ENCODE measurements around the gene SEC24D.

The SEC24D gene

GRCh38 chr4:118752551-118752950, 83.4 kb downstream of the SEC24D start:
- DNase-seq, result no peak

DNA sequence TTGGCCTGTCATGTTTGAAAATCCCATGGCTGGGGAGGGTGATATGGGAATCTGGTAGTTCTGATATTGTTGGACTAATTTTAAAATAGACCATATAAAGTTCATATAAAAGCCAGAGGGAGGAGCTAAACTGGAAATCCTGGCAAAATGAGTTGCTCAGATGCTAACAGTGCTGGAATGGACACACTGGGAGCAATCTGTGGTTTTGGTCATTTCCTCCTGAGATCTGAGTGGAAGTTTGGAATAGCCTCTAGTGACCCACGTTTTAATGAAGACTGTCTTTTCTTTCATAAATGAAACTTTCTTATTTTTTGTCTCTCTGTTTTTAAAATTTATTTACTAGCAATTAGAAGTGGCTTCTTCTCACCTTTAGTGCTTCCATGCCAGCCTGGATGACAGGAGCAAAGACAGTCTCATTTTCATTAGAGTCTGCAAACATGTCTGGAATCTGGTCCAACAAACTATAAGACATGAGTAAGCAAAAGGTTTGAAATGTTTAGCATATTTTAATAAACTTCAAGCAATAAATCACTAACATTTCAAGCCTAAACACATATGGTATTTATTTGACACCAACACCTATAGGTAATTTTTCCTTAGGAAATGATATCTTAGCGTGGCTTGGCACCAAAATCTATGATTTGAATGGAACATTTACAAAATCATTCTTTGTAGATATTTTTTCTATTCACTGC, 84.2 kb downstream of the SEC24D start:
- no peak for ATAC-seq
- no peak for DNase-seq

More at GRCh38 chr4:118752551-118752950, 83.4 kb downstream of the SEC24D start:
- no peak for ATAC-seq

DNA sequence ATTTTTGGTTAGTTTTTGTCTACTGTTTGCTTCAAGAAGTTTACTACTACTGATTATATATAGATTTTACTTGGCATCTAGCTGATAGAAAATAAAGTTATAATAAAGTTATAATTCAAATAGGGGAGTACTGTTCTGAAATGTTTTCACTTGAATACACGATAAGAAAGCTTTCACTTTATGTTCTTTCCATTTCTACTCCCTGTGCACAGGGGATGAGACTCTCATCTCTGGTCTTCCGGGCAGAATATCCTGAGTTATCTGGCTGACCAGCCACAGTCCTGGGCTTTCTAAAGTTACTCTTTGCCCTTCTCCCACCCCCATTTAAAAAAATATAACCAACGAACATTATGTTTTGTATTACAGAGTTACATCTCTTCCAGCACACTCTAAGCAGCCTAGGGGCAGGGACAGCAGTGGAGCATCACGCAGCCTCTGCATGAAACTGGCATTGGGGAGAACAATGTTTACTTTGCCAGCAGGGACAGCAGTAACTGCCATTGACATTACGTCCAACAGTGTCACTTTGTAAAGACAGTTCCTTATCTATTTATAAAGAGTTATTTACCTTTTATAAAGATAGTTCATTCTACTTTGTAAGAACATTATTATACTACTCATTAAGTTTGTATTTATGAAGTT, 86.5 kb downstream of the SEC24D start:
- ATAC-seq, result no peak
- no peak for DNase-seq

DNA sequence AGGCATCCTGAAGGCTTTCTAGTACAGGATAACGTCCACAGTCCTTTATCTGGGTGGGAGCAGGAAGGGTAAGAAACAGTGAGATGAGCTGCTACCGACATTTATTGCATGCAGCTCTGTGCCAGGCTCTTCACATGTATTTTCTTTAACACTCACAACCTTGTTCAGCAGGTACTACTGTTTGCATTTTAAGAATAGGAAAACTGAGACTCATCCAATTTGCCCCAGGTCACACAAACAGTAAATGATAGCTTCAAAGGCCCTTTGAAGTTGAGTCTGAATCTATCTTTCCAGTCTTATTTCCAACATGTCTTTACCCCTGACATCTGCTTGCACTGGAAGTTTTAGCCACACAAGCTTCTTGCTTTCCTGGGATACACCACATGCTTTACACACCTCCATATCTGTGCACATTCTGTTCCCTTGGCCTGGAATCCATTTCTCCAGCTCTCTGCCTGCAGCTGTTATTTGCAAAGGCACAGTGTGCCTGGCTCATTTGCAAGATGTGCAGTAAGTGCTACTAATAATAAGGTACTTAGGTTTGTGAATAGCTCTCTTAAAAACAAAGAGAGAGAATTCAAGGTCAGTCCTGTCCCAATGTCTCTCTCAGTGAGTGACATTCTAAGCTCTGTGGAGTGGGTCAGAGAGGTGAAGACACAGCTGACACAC, 89.5 kb downstream of the SEC24D start:
- ATAC-seq (no peak), DNase-seq (no peak)

- DNase-seq, result no peak
- ATAC-seq, result no peak
Observed at GRCh38 chr4:118745357-118745756, 90.6 kb downstream of the SEC24D start.

- DNase-seq, result no peak
Observed at GRCh38 chr4:118743867-118744266, 92.1 kb downstream of the SEC24D start.

GRCh38 chr4:118742050-118742449, 93.9 kb downstream of the SEC24D start:
- DNase-seq, result no peak
- no peak for ATAC-seq

More at GRCh38 chr4:118743867-118744266, 92.1 kb downstream of the SEC24D start:
- no peak for ATAC-seq

DNA sequence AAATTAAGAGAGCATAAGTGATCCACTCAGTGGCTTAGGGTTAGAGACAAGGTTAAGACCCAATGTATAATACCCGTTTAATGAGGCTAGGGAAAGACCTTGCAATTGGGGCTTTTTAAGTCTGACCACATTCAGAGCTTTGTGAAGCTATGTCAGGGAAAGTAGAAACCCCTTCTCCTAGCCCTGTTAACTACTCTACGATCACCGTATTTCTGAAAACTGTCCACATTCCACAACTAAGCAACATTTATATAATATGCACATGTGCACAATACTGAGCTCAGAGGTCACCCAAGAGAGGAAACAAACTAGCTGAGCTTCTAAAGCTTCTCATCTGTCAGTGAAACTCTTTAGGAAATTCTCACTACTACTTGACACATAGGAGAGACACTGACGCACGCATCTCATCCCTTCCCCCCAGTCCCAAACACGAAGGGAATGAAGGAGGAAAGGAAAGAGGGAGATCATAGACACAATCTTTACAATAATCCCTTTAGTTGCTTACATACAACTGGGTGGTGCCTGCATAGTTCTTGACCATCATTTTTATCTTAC, 94.5 kb downstream of the SEC24D start:
- ATAC-seq (no peak), DNase-seq (no peak)

DNA sequence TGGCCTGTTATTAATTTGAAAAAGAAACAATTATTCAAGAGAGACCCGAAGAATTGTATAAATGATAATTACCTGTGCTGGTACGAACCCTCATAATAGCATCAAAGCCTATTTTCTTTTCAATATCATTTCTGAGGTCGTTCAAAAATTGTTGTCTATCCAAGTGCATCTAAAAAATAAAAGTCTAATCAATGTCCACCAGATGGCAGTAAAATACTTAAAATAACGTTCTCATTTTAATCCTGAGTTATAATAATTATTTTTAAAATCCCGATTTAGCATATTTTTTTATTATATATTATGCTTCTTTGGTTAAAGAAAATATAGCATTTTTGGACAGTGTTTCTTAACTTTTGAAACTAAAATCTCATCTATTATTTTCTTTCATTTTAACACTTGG, 95.1 kb downstream of the SEC24D start:
- DNase-seq (no peak), ATAC-seq (no peak)

DNA sequence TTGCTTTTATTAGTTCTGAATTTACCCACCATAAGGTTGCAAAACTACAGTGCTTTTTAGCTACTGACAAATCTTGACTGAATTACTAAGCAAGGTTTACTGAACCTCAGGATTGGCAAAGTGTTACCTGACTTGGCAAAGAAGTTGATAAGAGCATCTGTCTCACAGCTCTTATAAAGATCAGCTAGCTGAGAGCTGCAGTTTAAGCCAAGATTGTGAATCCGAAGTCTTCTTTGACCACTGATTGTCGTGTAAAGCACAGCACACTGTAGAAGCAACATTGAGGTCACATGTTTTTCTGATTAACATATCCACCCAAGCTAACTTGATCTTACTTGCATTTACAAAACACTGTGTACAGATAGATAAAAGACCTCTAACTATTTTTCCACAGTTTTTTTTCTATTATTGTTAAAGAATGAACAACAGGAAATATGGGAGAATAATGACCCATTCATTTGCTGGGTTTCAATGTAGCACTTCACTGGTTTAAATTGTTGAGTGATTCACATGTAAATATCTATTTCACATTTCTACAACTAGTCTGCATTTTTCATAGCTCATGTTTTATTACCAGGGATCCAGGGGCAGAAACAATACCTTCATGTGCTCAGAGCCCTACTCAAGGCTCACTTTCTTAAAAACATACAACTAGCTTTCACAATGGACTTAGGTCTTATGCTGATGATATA, 96.8 kb downstream of the SEC24D start:
- DNase-seq (no peak), ATAC-seq (no peak)

- no peak for ATAC-seq
- no peak for DNase-seq
Observed at GRCh38 chr4:118738090-118738489, 97.8 kb downstream of the SEC24D start.

DNA sequence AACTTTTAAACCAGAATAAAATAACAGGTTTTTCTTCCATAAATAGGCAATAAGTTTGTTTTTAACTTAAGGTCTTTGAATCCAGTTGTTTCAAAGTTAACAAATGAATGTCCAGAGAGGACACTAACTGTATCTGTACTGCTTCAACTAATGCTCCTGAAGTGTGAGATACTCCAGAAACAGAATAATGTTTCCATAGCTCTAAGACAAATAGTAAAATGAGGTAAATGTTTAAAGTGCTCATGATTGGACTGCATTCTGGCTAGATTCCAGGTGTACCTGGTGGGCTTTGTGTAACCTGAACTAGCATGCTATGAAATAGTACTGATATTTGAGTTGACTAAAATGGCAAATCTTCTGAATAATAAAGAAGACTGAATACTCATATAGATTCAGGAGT, 99.0 kb downstream of the SEC24D start:
- no peak for ATAC-seq

GRCh38 chr4:118734491-118735205, 101.3 kb downstream of the SEC24D start:
- no peak for ATAC-seq

More for the DNA sequence above, 99.0 kb downstream of the SEC24D start:
- no peak for DNase-seq

GRCh38 chr4:118732591-118733330, 103.2 kb downstream of the SEC24D start:
- ATAC-seq, result no peak

More at GRCh38 chr4:118734491-118735205, 101.3 kb downstream of the SEC24D start:
- no peak for DNase-seq

DNA sequence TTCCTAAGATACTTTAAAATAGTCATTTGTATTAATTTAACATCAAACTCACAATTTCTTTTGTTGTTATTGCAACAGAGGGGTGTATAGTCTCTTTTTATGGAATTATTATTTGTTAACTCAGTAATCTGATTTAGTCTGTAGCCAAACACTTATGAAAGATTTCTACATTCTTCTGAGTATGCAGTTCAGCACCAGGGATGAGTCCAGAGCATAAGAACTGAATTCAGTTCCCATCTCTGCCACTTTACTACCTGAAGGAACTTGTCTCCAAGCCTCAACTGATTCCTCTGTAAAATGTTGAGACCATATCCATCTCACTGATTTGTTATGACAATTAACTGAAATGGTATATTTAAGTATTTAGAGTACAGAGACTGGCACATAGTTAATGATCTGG, 105.2 kb downstream of the SEC24D start:
- DNase-seq (no peak), ATAC-seq (no peak)

More at GRCh38 chr4:118732591-118733330, 103.2 kb downstream of the SEC24D start:
- no peak for DNase-seq

DNA sequence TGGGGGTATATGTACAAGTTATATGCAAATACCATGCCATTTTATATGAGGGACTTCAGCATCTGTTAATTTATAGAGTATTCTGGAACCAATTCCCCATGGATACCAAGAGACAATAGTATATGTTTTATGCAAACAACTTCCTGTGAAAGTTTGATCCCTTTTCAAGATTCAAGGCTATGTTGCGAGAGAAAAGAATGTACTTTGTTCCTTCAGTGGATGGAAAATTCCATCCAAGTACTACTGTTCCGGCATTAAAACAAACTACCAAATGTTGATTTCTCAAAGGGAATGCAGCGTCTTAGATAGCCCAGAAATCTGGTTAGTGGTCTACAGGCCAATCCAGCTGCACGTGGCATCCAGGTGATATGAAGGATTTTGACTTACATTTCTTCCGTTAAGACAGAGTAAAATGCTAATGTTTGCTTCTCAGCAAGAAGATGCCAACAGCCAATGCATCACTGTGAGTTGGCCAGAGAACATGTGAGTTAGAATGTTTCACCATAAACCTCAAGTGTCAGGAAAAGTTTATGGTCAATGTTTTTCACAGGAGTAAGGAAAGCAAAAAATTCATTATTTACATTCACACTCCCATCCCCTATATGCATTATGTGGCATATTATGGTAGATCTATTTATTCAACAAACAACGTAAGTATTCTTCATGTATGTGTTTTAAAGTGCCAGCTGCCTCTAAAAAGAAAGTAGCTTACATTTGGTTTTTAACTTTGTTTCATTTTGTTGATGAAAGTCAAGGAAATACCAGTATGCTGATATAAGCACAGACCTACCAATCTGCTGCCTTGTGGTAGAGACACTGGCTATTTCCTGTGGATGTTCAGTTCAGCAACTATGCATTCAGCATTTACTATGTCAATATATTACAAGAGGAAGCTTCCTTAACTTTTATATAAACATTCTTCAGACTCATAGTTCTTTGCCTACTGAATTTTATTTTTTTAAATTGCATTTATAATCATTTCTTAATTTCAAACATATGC, 106.3 kb downstream of the SEC24D start:
- no peak for DNase-seq
- no peak for ATAC-seq

- ATAC-seq (no peak), DNase-seq (no peak)
Observed at GRCh38 chr4:118727360-118727759, 108.6 kb downstream of the SEC24D start.

GRCh38 chr4:118723369-118723768, 112.6 kb downstream of the SEC24D start:
- no peak for ATAC-seq

GRCh38 chr4:118721752-118722151, 114.2 kb downstream of the SEC24D start:
- ATAC-seq, result no peak
- no peak for DNase-seq

More at GRCh38 chr4:118723369-118723768, 112.6 kb downstream of the SEC24D start:
- DNase-seq, result no peak
